CD4-positive, alpha-beta memory T cell (primary cell): ENCODE measurements around the gene LHX8. TPM values are rescaled to one million over a fixed set of nuclear protein-coding genes. Genes with fewer than 3 reads are reported as not detected.

Experiments
- CTCF ChIA-PET: fragments of 350-600 bp; sonication (Branson Sonifier 250); formaldehyde crosslinking; loops from one replicate; lab custom pipeline; 2021; ENCODE audit warnings: inconsistent platforms; ENCODE audit not compliant: partially characterized antibody; lab: Charles Lee
- POLR2A ChIA-PET: fragments of 350-600 bp; sonication (Branson Sonifier 250); formaldehyde crosslinking; loops from one replicate; lab custom pipeline; 2021; ENCODE audit not compliant: partially characterized antibody; lab: Charles Lee
- DNase-seq, 5 donors: peaks; one replicate each; pipeline versions ENCODE4 v3.0.0 to v3.0.0-alpha.2; 2020 to 2022; ENCODE audit warnings: mixed read lengths in 1 of 5
- H3K27ac ChIP-seq: one replicate; pipeline ENCODE4 v1.7.0; 2013; ENCODE audit warnings: low read depth, low read length
- H3K27me3 ChIP-seq: 2 replicates; pipeline ENCODE4 v1.7.0; 2013; ENCODE audit warnings: mild to moderate bottlenecking, low read length, moderate library complexity; ENCODE audit not compliant: insufficient read depth
- H3K36me3 ChIP-seq: 2 replicates; pipeline ENCODE4 v1.7.0; 2013; ENCODE audit warnings: mild to moderate bottlenecking, low read length, moderate library complexity; ENCODE audit not compliant: insufficient read depth
- H3K4me1 ChIP-seq: 2 replicates; pipeline ENCODE4 v1.7.0; 2013; ENCODE audit warnings: mild to moderate bottlenecking, low read length, moderate library complexity; ENCODE audit not compliant: insufficient read depth
- H3K4me3 ChIP-seq, 2 donors: one replicate each; pipeline ENCODE4 v1.7.0; 2013; ENCODE audit warnings: low read length in 2 of 2, mild to moderate bottlenecking in 1 of 2
- H3K9me3 ChIP-seq, 2 donors: one replicate each; pipeline ENCODE4 v1.7.0; 2013; ENCODE audit warnings: low read length in 2 of 2, control low read depth in 1 of 2; ENCODE audit not compliant: control insufficient read depth in 1 of 2
- H3K27ac Mint-ChIP-seq, 7 donors: one replicate each; pipeline ENCODE4 v1.8.0; 2020 to 2021; ENCODE audit warnings: mixed read lengths in 7 of 7, mild to moderate bottlenecking in 6 of 7, inconsistent platforms in 3 of 7, moderate library complexity in 3 of 7
- H3K27me3 Mint-ChIP-seq, 2 donors: one replicate each; pipeline ENCODE4 v1.8.0; 2020 to 2021; ENCODE audit warnings: mixed read lengths in 2 of 2
- H3K36me3 Mint-ChIP-seq, 2 donors: one replicate each; pipeline ENCODE4 v1.8.0; 2020 to 2021; ENCODE audit warnings: mixed read lengths in 2 of 2, inconsistent platforms in 1 of 2, mild to moderate bottlenecking in 1 of 2
- H3K4me1 Mint-ChIP-seq, 4 donors: one replicate each; pipeline ENCODE4 v1.8.0; 2020 to 2021; ENCODE audit warnings: mixed read lengths in 4 of 4, mild to moderate bottlenecking in 1 of 4
- H3K4me3 Mint-ChIP-seq, 8 donors: one replicate each; pipeline ENCODE4 v1.8.0; 2020 to 2021; ENCODE audit warnings: mixed read lengths in 8 of 8, mild to moderate bottlenecking in 7 of 8, moderate library complexity in 6 of 8, inconsistent platforms in 3 of 8
- H3K9me3 Mint-ChIP-seq, 8 donors: one replicate each; pipeline ENCODE4 v1.8.0; 2020 to 2021; ENCODE audit warnings: mixed read lengths in 8 of 8, mild to moderate bottlenecking in 5 of 8, inconsistent platforms in 3 of 8, moderate library complexity in 1 of 8
- intact Hi-C: fragments of 100-400 bp; cut with micrococcal nuclease; formaldehyde crosslinking; loops from one replicate; pipeline ENCODE4 v1.15.1; 2023
- polyA plus RNA-seq, 2 donors: library from polyadenylated mRNA; unstranded; fragments of 300-500 nt; fragmentation: Illumina TruSeq; gene quantifications; one replicate each; pipeline ENCODE4 v1.2.3, GENCODE V29; 2021
- total RNA-seq, 2 experiments: library from RNA; stranded (reverse); gene quantifications; one replicate each; pipeline ENCODE4 v1.2.3, GENCODE V29; 2021

Gene LHX8
- total and polyA plus RNA-seq, 4 experiments from 2014 or later = not detected

DNA sequence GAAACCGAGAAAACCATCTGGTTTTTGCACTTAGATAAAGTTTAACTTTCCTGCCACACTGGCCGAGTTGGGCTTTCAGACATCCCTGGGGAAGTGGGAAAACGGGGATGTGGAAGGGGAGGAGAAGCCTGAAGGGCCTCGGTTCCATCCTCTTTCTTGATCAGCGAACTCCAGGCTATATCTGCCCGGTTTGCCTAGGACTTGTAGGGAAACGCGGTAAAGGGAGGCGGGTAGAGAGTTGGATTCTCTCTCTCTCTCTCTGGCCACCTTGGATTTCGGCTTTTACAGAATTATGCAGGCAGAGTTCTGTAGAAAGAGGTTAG, 4.6 kb upstream of the LHX8 start:
- no peak overlapping the region for H3K4me3 ChIP-seq
- Mint-ChIP-seq H3K36me3 (no peaks in the 10 kb centered on the region), H3K4me1 (peaks cover 0 to 3% (median under 1%) of the 10 kb centered on the region in 4 donors), H3K9me3 (peaks cover 0 to 36% (median 17%) of the 10 kb centered on the region in 8 donors), H3K27me3 (peaks cover 51 to 76% of the 10 kb centered on the region in 2 donors), H3K4me3 (no peak overlapping the region), H3K27ac (no peak overlapping the region)
- H3K27ac ChIP-seq = no peak overlapping the region
- ChIA-PET POLR2A (no interaction called here), CTCF (no interaction called here)
- H3K4me1 ChIP-seq = no peaks in the 10 kb centered on the region
- no peaks in the 10 kb centered on the region for H3K9me3 ChIP-seq
- peaks cover 26% of the 10 kb centered on the region for H3K27me3 ChIP-seq
- intact Hi-C loops = no loop called here
- no peaks in the 10 kb centered on the region for H3K36me3 ChIP-seq
- no peak for DNase-seq

DNA sequence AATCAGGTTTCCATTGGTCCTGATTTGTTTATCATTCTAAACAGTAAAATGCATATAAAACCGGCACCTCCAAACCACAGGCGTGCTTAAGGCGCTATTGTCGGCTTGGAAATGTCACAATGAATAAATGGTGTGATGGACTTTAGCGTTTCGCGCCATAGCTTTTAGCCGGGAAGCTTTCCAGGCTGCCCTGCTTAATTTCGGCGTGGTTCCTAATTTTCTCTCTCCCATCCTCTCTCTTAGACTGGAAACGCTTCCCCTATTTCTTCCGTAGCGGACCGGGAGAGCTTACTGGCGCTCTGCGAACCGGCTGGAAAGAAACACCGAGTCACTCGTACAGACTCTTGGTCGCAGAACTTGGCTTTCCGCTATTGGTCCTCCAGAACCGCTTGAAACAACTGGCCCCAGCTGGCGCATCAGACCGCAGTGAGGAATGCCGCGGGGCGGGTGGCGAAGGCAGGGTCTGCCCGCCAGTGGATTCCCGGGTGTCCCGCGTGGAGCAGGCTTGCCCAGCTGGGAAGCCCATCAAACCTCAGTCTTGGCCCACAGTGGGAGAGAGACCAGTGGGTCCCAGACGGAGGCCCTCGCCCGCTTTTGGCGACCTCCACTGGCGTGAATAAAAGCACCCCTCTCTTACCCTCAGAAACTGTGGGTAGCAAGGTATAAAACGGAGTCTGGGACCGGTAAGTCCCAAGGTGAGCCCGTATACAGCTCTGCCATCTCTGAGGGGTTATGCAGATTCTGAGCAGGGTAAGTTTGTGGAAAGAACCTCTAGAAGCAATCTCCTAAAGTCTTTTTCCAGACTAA, 4.0 kb upstream of the LHX8 start:
- Histone ChIP-seq H3K27ac (no peak overlapping the region), H3K36me3 (no peaks in the 10 kb centered on the region), H3K9me3 (no peaks in the 10 kb centered on the region), H3K4me1 (no peaks in the 10 kb centered on the region), H3K4me3 (no peak overlapping the region), H3K27me3 (peaks cover 31% of the 10 kb centered on the region)
- Mint-ChIP-seq H3K27ac (no peak overlapping the region), H3K4me1 (peaks cover 1 to 8% (median 2%) of the 10 kb centered on the region in 4 donors), H3K36me3 (no peaks in the 10 kb centered on the region), H3K27me3 (peaks cover 56 to 78% of the 10 kb centered on the region in 2 donors), H3K4me3 (no peak overlapping the region), H3K9me3 (peaks cover 0 to 36% (median 19%) of the 10 kb centered on the region in 8 donors)
- no peak for DNase-seq
- ChIA-PET CTCF (no interaction called here), POLR2A (no interaction called here)
- intact Hi-C loops = no loop called here

GRCh38 chr1:75130865-75131564, 3.2 kb upstream of the LHX8 start:
- H3K4me1 Mint-ChIP-seq = peaks cover 2 to 16% (median 7%) of the 10 kb centered on the region in 4 donors
- intact Hi-C loops = no loop called here

GRCh38 chr1:75131565-75132241, 2.5 kb upstream of the LHX8 start:
- Histone ChIP-seq H3K4me1 (no peaks in the 10 kb centered on the region), H3K27ac (no peak overlapping the region), H3K27me3 (peaks cover 36% of the 10 kb centered on the region), H3K36me3 (no peaks in the 10 kb centered on the region), H3K4me3 (no peak overlapping the region), H3K9me3 (no peaks in the 10 kb centered on the region)
- intact Hi-C loops = no loop called here
- POLR2A ChIA-PET = no interaction called here
- H3K4me1 Mint-ChIP-seq = peaks cover 3 to 17% (median 8%) of the 10 kb centered on the region in 4 donors
- CTCF ChIA-PET = no interaction called here
- H3K4me3 Mint-ChIP-seq = no peak overlapping the region
- peaks cover 0 to 36% (median 18%) of the 10 kb centered on the region in 8 donors for H3K9me3 Mint-ChIP-seq
- DNase-seq = no peak
- H3K36me3 Mint-ChIP-seq = no peaks in the 10 kb centered on the region
- peaks cover 58 to 79% of the 10 kb centered on the region in 2 donors for H3K27me3 Mint-ChIP-seq
- H3K27ac Mint-ChIP-seq = no peak overlapping the region

More at GRCh38 chr1:75130865-75131564, 3.2 kb upstream of the LHX8 start:
- Mint-ChIP-seq H3K27me3 (peaks cover 59 to 80% of the 10 kb centered on the region in 2 donors), H3K9me3 (peaks cover 0 to 36% (median 18%) of the 10 kb centered on the region in 8 donors), H3K36me3 (no peaks in the 10 kb centered on the region), H3K27ac (no peak overlapping the region), H3K4me3 (no peak overlapping the region)
- no peaks in the 10 kb centered on the region for H3K9me3 ChIP-seq
- ChIA-PET POLR2A (no interaction called here), CTCF (no interaction called here)
- no peak overlapping the region for H3K27ac ChIP-seq
- H3K4me1 ChIP-seq = no peaks in the 10 kb centered on the region
- H3K4me3 ChIP-seq = no peak overlapping the region
- H3K27me3 ChIP-seq = peaks cover 36% of the 10 kb centered on the region
- H3K36me3 ChIP-seq = no peaks in the 10 kb centered on the region
- no peak for DNase-seq

- Mint-ChIP-seq H3K36me3 (no peaks in the 10 kb centered on the region), H3K27me3 (peaks cover 58 to 76% of the 10 kb centered on the region in 2 donors), H3K4me1 (peaks cover 3 to 17% (median 8%) of the 10 kb centered on the region in 4 donors), H3K27ac (no peak overlapping the region), H3K9me3 (peaks cover 0 to 32% (median 17%) of the 10 kb centered on the region in 8 donors), H3K4me3 (peak overlapping the region in 1 of 8 donors; percentile 17)
- Histone ChIP-seq H3K4me3 (no peak overlapping the region), H3K27me3 (peaks cover 39% of the 10 kb centered on the region), H3K4me1 (no peaks in the 10 kb centered on the region), H3K36me3 (no peaks in the 10 kb centered on the region), H3K9me3 (no peaks in the 10 kb centered on the region), H3K27ac (no peak overlapping the region)
- no peak for DNase-seq
- ChIA-PET POLR2A (no interaction called here), CTCF (no interaction called here)
- intact Hi-C loops = no loop called here
Observed at GRCh38 chr1:75132242-75132811, 1.9 kb upstream of the LHX8 start.

DNA sequence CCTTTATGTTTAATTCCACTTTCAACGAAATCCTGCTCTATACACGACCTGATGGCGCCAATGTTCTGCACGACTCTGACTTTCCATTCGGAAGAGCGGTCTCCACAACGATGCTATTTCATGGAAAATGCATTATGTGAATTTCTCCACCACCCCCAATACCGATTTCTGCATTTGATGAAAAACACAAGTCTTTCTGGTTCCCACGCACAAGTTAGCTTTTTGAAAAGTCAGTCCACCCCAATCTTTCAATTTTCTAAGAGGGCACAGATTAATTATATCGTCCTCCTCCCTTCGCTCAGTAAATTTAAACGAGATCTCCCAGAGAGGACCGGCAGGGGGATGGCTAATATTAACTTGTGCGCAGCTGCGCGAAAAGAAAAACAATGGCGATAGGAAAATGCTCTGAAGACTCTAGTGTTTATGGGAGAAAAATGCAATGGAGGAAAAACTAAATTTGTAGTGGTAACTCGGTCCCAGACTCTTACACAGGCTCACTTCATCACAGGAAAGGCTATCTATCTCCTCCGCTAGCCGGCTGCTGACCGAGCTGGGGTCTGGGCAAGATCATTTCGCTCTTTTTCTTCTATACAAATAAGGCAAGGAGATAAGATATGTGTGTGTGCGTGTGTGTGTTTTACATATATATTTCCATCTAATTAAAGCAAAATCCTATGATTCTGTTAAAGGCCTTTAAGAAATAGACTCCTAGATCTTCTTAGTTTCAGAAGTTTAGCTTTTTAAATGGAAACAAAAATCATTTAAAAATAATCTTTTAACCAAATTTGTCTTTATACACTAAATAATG, 1.2 kb upstream of the LHX8 start:
- Histone ChIP-seq H3K27me3 (peaks cover 41% of the 10 kb centered on the region), H3K9me3 (no peaks in the 10 kb centered on the region), H3K4me1 (no peaks in the 10 kb centered on the region), H3K36me3 (no peaks in the 10 kb centered on the region), H3K27ac (no peak overlapping the region), H3K4me3 (no peak overlapping the region)
- Mint-ChIP-seq H3K36me3 (no peaks in the 10 kb centered on the region), H3K4me3 (no peak overlapping the region), H3K27me3 (peaks cover 59 to 76% of the 10 kb centered on the region in 2 donors), H3K4me1 (peaks cover 3 to 17% (median 8%) of the 10 kb centered on the region in 4 donors), H3K9me3 (peaks cover 0 to 34% (median 17%) of the 10 kb centered on the region in 8 donors), H3K27ac (no peak overlapping the region)
- ChIA-PET CTCF (no interaction called here), POLR2A (no interaction called here)
- DNase-seq = no peak
- intact Hi-C loops = no loop called here
